GM12878 (cell line): ENCODE results near the gene GFAP.

ENCODE experiments used
- BCLAF1 ChIP-seq: fragments of 450-650 bp; IDR thresholded peaks from 2 replicates; pipeline ENCODE4 v1.6.1; 2017; ENCODE audit warnings: antibody characterized with exemption, mild to moderate bottlenecking, moderate library complexity
- CTCF ChIP-seq, 3 experiments: IDR thresholded peaks in 2 of 3; conservative IDR thresholded peaks in 1 of 3; 2 replicates each; pipeline ENCODE4 v1.5.1; 2011; ENCODE audit warnings: low read depth in 3 of 3, low read length in 3 of 3, mild to moderate bottlenecking in 3 of 3, control low read depth in 2 of 3, moderate library complexity in 2 of 3, inconsistent platforms in 1 of 3, mixed read lengths in 1 of 3; ENCODE audit not compliant: control insufficient read depth in 2 of 3, insufficient read depth in 1 of 3; ENCODE audit errors: extremely low read depth in 1 of 3
- EZH2 ChIP-seq: IDR thresholded peaks from 2 replicates; pipeline ENCODE4 v1.6.1; 2012; ENCODE audit warnings: low read depth, mild to moderate bottlenecking, control low read depth, inconsistent platforms, low read length, borderline replicate concordance; ENCODE audit not compliant: control insufficient read depth
- MAX ChIP-seq: IDR thresholded peaks from 2 replicates; pipeline ENCODE4 v1.6.1; 2012; ENCODE audit warnings: low read depth, low read length, improper control_type of control experiment
- POLR2A ChIP-seq: IDR thresholded peaks from 2 replicates; pipeline ENCODE4 v1.6.1; 2011; ENCODE audit warnings: low read depth, mild to moderate bottlenecking, low read length
- POLR2AphosphoS5 ChIP-seq: IDR thresholded peaks from 2 replicates; pipeline ENCODE4 v1.6.1; 2011; ENCODE audit warnings: mild to moderate bottlenecking, low read length, inconsistent platforms

- no peak for TF ChIP-seq POLR2AphosphoS5
- TF ChIP-seq BCLAF1 = no peak
- no peak for TF ChIP-seq MAX
- TF ChIP-seq POLR2A = no peak
- TF ChIP-seq CTCF (IDR thresholded peaks at IDR 0.05 in 2 of 3, conservative IDR thresholded peaks at IDR 0.05 in 1 of 3; ENCODE audit: control insufficient read depth in 2 of 3, extremely low read depth in 1 of 3, insufficient read depth in 1 of 3, low read depth in 3 of 3, low read length in 3 of 3) = no peak
- TF ChIP-seq EZH2 = no peak
Measured at GRCh38 chr17:44901411-44901921, 13.8 kb downstream of the GFAP start.
